H9 (cell line): ENCODE results near the gene GSTO1. TPM values are rescaled to one million over a fixed set of nuclear protein-coding genes. Genes with fewer than 3 reads are reported as not detected.

ENCODE experiments used
- DNase-seq: peaks from one replicate; pipeline ENCODE4 v3.0.0-alpha.2; 2017
- H2AFZ ChIP-seq: one replicate; pipeline ENCODE4 v1.6.1; 2013; ENCODE audit warnings: mild to moderate bottlenecking, low read length, control low read depth, moderate library complexity
- H2AK5ac ChIP-seq: 2 replicates; pipeline ENCODE4 v1.6.1; 2013; ENCODE audit warnings: low read length, control low read depth, mixed read lengths; ENCODE audit not compliant: insufficient read length
- H2BK120ac ChIP-seq: one replicate; pipeline ENCODE4 v1.6.1; 2013; ENCODE audit warnings: low read depth, mild to moderate bottlenecking, low read length, control low read depth, inconsistent platforms; ENCODE audit not compliant: poor library complexity, severe bottlenecking
- H2BK12ac ChIP-seq: 2 replicates; pipeline ENCODE4 v1.6.1; 2013; ENCODE audit warnings: low read length, control low read depth, mixed read lengths, low read depth; ENCODE audit not compliant: insufficient read length
- H2BK15ac ChIP-seq: 2 replicates; pipeline ENCODE4 v1.6.1; 2013; ENCODE audit warnings: low read depth, low read length, control low read depth
- H2BK20ac ChIP-seq: one replicate; pipeline ENCODE4 v1.6.1; 2013; ENCODE audit warnings: low read depth, mild to moderate bottlenecking, low read length, control low read depth, inconsistent platforms; ENCODE audit not compliant: poor library complexity, severe bottlenecking
- H2BK5ac ChIP-seq: 2 replicates; pipeline ENCODE4 v1.6.1; 2013; ENCODE audit warnings: low read length, control low read depth, mixed read lengths; ENCODE audit not compliant: insufficient read length
- H3K14ac ChIP-seq: 2 replicates; pipeline ENCODE4 v1.6.1; 2013; ENCODE audit warnings: low read length, control low read depth; ENCODE audit not compliant: insufficient read depth
- H3K18ac ChIP-seq: 2 replicates; pipeline ENCODE4 v1.6.1; 2013; ENCODE audit warnings: low read depth, mild to moderate bottlenecking, mixed read lengths, low read length, control low read depth; ENCODE audit not compliant: insufficient read length
- H3K23ac ChIP-seq: 2 replicates; pipeline ENCODE4 v1.6.1; 2013; ENCODE audit warnings: low read length, control low read depth, mixed read lengths, low read depth; ENCODE audit not compliant: insufficient read length
- H3K23me2 ChIP-seq: 2 replicates; pipeline ENCODE4 v1.6.1; 2013; ENCODE audit warnings: low read depth, mild to moderate bottlenecking, mixed read lengths, low read length, control low read depth; ENCODE audit not compliant: insufficient read length, poor library complexity, severe bottlenecking
- H3K27ac ChIP-seq: 2 replicates; pipeline ENCODE4 v1.5.1; 2013; ENCODE audit warnings: low read length, control low read depth, mixed read lengths, low read depth; ENCODE audit not compliant: insufficient read length
- H3K27me3 ChIP-seq: 2 replicates; pipeline ENCODE4 v1.6.1; 2013; ENCODE audit warnings: low read length, control low read depth, inconsistent platforms; ENCODE audit not compliant: insufficient read depth
- H3K4ac ChIP-seq: 2 replicates; pipeline ENCODE4 v1.6.1; 2013; ENCODE audit warnings: low read depth, mild to moderate bottlenecking, control low read depth, inconsistent platforms, low read length, moderate library complexity
- H3K4me1 ChIP-seq: 2 replicates; pipeline ENCODE4 v1.6.1; 2013; ENCODE audit warnings: low read length, control low read depth, inconsistent platforms; ENCODE audit not compliant: insufficient read depth
- H3K4me2 ChIP-seq: 2 replicates; pipeline ENCODE4 v1.6.1; 2013; ENCODE audit warnings: low read length, control low read depth, mixed read lengths; ENCODE audit not compliant: insufficient read length, insufficient read depth
- H3K56ac ChIP-seq: 2 replicates; pipeline ENCODE4 v1.6.1; 2013; ENCODE audit warnings: low read depth, mild to moderate bottlenecking, mixed read lengths, low read length, control low read depth; ENCODE audit not compliant: insufficient read length
- H3K79me1 ChIP-seq: 2 replicates; pipeline ENCODE4 v1.6.1; 2013; ENCODE audit warnings: low read depth, mild to moderate bottlenecking, moderate library complexity, low read length, control low read depth, inconsistent platforms; ENCODE audit not compliant: insufficient read depth, poor library complexity, severe bottlenecking
- H3K79me2 ChIP-seq: 2 replicates; pipeline ENCODE4 v1.6.1; 2013; ENCODE audit warnings: low read length, control low read depth, inconsistent platforms; ENCODE audit not compliant: insufficient read depth
- H3K9ac ChIP-seq: 2 replicates; pipeline ENCODE4 v1.6.1; 2013; ENCODE audit warnings: low read length, control low read depth, mixed read lengths; ENCODE audit not compliant: insufficient read length; ENCODE audit errors: extremely low read depth
- H3K9me3 ChIP-seq: one replicate; pipeline ENCODE4 v1.6.1; 2013; ENCODE audit warnings: low read depth, low read length, inconsistent platforms; ENCODE audit not compliant: control insufficient read depth
- H3T11ph ChIP-seq: one replicate; pipeline ENCODE4 v1.6.1; 2013; ENCODE audit warnings: mild to moderate bottlenecking, low read length, control low read depth, inconsistent platforms
- H4K20me1 ChIP-seq: one replicate; pipeline ENCODE4 v1.6.1; 2013; ENCODE audit not compliant: control insufficient read depth, insufficient read length, insufficient read depth
- H4K5ac ChIP-seq: 2 replicates; pipeline ENCODE4 v1.6.1; 2013; ENCODE audit warnings: low read depth, mild to moderate bottlenecking, mixed read lengths, low read length, control low read depth; ENCODE audit not compliant: insufficient read length
- H4K8ac ChIP-seq: replicated peaks from 2 replicates; pipeline ENCODE4 v1.6.1; 2013; ENCODE audit warnings: low read length, control low read depth, mixed read lengths, low read depth; ENCODE audit not compliant: insufficient read length
- H4K91ac ChIP-seq: 2 replicates; pipeline ENCODE4 v1.6.1; 2013; ENCODE audit warnings: low read depth, mild to moderate bottlenecking, moderate library complexity, mixed read lengths, low read length, control low read depth; ENCODE audit not compliant: insufficient read length
- H3K27ac Mint-ChIP-seq, 3 experiments: 2 replicates in 2 of 3; 3 replicates in 1 of 3; pipeline ENCODE4 v1.8.0; 2020 to 2021; ENCODE audit warnings: mixed read lengths in 3 of 3, mild to moderate bottlenecking in 1 of 3, moderate library complexity in 1 of 3
- H3K27me3 Mint-ChIP-seq: 2 replicates; pipeline ENCODE4 v1.8.0; 2021; ENCODE audit warnings: low read depth, mild to moderate bottlenecking, moderate library complexity, mixed read lengths
- H3K36me3 Mint-ChIP-seq, 3 experiments: 2 replicates in 2 of 3; 3 replicates in 1 of 3; pipeline ENCODE4 v1.8.0; 2020 to 2021; ENCODE audit warnings: low read depth in 3 of 3, mixed read lengths in 3 of 3; ENCODE audit not compliant: insufficient read depth in 1 of 3
- H3K4me1 Mint-ChIP-seq, 2 experiments: 2 replicates each; pipeline ENCODE4 v1.8.0; 2020; ENCODE audit warnings: mixed read lengths in 2 of 2
- H3K4me3 Mint-ChIP-seq, 2 experiments: 2 replicates in 1 of 2; 3 replicates in 1 of 2; pipeline ENCODE4 v1.8.0; 2020 to 2021; ENCODE audit warnings: mild to moderate bottlenecking in 2 of 2, mixed read lengths in 2 of 2, moderate library complexity in 1 of 2
- H3K9me3 Mint-ChIP-seq, 2 experiments: 2 replicates in 1 of 2; 3 replicates in 1 of 2; pipeline ENCODE4 v1.8.0; 2020; ENCODE audit warnings: mild to moderate bottlenecking in 2 of 2, mixed read lengths in 2 of 2, moderate library complexity in 1 of 2
- total RNA-seq: library from RNA; stranded (reverse); gene quantifications from 2 replicates; pipeline ENCODE4 v1.2.1, GENCODE V29; 2021
- TF ChIP-seq, protein P1 (sequence below): fragments of 200-600 bp; sonication (generic); conservative IDR thresholded peaks from 3 replicates; pipeline ENCODE4 v1.8.0; 2021; ENCODE audit warnings: antibody characterized with exemption, mild to moderate bottlenecking

The GSTO1 gene
- total RNA-seq, 1 experiment from 2014 or later, result 114 TPM

DNA sequence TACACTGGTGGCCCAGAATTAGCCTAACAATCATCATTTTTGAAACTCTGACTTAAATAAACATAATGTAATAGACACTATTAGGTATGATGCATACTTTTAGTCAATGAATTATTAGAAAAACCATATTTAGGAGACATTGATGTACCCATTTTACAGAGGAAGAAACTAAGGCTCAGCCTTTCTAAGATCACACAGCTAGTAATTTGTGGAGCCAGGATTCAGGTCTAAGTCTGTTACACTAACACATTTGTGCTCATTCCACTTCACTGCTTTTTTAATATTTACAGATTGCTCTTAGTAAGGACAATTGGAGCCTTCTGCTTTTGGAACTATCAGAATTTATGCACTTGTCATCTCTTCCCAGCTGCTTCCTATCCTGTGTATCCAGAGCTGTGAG is 31.4 kb upstream of the GSTO1 start:
- Histone ChIP-seq H3K4me2 (no peak overlapping the region), H2BK20ac (no peak overlapping the region), H2AK5ac (no peak overlapping the region), H2BK120ac (no peak overlapping the region), H3K27me3 (no peaks in the 10 kb centered on the region), H3K9ac (no peak overlapping the region), H3K27ac (no peak overlapping the region), H3K79me2 (no peaks in the 10 kb centered on the region), H3K4me1 (no peaks in the 10 kb centered on the region), H3K23me2 (no peaks in the 10 kb centered on the region), H3K23ac (no peak overlapping the region), H2BK12ac (no peak overlapping the region), H3K79me1 (no peaks in the 10 kb centered on the region), H4K91ac (no peak overlapping the region), H3K56ac (no peak overlapping the region), H2AFZ (no peak overlapping the region), H3K14ac (no peak overlapping the region), H2BK15ac (no peak overlapping the region), H2BK5ac (no peak overlapping the region), H4K8ac (no peak overlapping the region), H3K18ac (no peak overlapping the region), H3T11ph (no peak overlapping the region), H3K9me3 (no peaks in the 10 kb centered on the region), H3K4ac (no peak overlapping the region), H4K5ac (no peak overlapping the region), H4K20me1 (no peaks in the 10 kb centered on the region)
- TF ChIP-seq, protein P1, sequence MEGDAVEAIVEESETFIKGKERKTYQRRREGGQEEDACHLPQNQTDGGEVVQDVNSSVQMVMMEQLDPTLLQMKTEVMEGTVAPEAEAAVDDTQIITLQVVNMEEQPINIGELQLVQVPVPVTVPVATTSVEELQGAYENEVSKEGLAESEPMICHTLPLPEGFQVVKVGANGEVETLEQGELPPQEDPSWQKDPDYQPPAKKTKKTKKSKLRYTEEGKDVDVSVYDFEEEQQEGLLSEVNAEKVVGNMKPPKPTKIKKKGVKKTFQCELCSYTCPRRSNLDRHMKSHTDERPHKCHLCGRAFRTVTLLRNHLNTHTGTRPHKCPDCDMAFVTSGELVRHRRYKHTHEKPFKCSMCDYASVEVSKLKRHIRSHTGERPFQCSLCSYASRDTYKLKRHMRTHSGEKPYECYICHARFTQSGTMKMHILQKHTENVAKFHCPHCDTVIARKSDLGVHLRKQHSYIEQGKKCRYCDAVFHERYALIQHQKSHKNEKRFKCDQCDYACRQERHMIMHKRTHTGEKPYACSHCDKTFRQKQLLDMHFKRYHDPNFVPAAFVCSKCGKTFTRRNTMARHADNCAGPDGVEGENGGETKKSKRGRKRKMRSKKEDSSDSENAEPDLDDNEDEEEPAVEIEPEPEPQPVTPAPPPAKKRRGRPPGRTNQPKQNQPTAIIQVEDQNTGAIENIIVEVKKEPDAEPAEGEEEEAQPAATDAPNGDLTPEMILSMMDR, result no peak
- no peak for DNase-seq
- Mint-ChIP-seq H3K27me3 (no peaks in the 10 kb centered on the region; the same call in 1 of the 2 replicates), H3K36me3 (no peaks in the 10 kb centered on the region), H3K4me1 (no peaks in the 10 kb centered on the region), H3K9me3 (no peaks in the 10 kb centered on the region), H3K27ac (no peak overlapping the region), H3K4me3 (no peak overlapping the region)
